ENCODE data around the gene KSR1.

The KSR1 gene

DNA sequence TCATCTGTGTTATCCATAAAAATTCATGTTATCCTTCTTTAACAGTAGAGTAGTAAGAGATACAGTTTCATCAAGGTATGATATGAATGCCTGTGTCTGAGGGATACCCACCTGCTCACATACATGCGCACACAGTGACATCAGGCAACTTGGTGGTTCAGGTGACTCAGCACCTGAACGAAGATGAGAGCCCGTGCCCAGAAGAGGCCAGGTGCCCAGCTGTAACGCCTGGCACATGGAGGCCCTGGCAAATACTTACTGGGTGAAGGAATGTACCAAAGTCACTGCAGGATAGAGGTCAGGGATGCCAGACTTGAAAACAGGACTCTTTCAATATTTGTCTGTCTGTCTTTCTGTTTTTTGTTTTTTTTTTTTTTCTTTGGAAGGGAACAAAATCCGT, 102.1 kb downstream of the KSR1 start:
- no peak for DNase-seq

DNA sequence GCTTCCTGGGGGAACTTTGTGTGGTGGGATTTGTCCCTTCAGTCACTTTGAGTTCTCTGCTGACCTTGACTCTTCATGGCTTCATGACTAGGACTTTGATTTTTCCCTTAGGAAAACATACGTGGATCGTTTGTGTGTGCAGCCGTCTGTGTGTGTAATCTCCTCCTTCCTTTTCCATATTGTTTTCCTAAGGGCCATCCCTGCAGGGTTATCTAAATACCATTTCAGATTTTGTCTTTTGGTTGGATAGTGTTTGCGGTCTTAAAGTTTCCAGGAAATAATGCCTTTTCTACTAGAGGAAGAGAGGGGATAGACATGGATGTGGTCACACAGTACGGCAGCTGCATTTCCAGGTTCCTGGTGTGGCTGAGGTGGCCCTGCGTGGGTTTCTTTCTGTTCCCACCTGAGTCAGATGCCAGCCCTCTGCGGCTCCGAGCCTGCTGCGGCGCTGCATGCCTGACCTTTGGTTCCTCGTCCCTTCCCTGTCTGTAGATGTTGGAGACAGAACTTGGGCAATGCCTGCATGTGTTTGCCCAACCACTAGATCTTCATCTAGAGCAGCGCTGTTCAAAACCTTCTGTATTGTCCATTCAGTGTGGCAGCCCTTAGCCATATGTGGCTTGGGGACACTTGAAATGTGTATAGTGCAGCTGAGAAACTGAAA, 102.7 kb downstream of the KSR1 start:
- DNase-seq = no peak

DNA sequence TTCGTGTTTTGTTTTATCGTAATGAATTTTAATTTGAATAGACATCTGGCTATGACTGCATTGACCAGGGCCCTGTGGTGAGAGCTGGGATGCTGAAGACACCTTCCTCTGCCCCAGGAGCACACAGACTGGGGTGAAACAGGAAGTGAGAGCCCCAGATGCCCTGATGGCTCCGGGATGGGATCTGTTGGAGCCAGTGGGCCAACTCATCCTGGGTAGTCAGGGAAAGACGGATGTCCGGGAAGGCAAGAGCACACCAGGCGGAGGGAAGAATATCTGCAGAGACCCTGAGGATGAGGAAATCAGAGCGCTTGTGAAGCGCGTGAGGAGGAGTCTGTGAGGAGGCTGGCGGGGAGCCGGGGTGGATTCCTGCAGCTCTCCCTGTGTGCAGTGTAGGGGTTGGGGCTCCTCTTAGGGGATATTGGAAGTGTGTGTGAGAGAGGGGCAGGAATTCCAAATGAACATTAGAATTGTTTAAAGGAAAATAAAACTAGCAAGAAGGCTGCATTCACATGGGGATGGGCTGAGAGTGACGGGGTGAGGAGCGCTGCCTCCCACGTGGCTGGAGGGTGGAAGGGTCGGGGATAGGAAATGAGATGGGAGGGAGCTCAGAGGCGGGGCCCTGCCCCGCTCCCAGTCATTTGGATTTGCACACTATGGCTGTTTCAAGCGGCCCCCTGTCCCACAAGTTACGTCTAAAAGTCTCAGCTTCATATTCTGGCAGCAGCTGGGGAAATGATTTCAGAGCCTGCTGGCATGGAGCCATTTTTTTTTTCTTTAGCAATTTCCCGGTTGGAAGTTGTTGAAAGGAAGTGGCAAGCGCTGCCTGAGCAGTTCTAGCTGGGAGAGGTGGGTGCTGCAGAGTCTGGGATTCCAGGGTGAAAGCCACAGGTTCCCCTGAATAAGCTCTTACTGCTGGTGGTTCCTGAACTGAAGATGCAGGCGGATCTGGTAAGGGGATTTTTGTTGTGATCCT, 103.5 kb downstream of the KSR1 start:
- peak; percentile 37 for DNase-seq

DNA sequence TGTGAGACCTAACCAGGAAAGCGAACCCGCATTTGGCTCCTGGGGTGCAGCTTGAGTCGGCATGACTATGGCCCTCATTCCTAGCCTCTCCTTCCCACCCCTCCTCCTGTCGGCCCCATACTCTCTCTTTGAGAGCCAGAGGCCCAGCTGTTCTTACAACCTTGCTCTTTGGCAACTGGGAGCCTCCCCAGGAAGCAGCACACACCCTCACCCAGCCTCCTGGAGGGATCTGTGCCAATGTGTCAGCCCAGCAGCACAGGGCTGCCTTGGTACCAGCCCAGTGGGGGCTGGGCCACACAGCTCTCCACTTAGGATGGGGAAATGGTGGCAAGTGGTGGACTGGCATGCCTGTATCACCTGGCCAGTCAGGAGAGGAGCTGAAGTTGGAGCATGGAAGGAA, 104.4 kb downstream of the KSR1 start:
- no peak for DNase-seq

DNA sequence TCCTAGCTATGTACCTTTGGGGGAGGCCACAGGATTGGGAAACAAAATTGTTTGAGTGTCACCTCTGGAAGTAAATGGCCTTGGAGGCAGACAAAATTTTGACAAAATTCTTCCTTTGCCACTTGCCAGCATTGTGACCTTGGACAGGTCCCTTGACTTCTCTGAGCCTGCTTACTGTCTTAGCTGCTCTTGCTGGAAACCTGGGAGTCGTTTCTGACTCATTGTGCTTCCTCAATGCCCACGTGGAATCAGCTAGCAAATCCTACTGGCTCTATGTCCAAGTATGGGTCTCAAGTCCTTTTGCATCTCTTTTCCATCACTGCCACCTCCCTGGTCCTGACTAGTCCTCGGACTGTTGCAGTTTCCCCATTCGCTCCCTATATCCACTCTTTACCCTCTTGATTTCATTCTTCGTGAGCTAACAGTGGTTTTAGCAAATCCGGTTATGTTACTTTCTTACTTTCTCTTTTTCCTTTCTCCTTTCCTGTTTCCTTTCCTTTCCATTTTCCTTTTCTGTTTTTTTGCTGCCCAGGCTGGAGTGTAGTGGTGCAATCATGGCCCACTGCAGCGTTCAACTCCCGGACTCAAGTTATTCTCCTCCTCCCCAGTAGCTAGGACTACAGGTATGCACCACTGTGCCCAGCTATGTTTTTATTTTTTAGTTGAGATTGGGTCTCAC, 106.7 kb downstream of the KSR1 start:
- DNase-seq = no peak

DNA sequence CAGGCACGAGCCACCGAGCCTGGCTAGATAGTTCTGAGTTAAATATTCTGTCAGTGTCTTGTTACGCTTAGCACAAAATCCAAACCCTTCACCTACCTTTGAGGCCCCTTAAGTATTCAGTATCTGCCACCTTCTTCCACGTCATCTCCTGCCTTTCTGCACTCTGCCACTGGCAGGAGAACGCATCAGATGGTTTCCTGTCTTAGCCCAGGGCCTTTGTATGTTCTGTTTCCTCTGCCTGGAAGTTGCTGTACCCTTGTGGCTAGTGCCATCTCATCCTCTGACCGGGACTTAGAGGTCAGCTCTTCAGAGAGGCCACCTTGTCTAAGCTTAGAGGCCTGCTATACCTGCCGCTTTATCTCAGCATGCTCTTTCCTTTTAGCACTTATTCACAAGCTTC, 107.3 kb downstream of the KSR1 start:
- DNase-seq = no peak

DNA sequence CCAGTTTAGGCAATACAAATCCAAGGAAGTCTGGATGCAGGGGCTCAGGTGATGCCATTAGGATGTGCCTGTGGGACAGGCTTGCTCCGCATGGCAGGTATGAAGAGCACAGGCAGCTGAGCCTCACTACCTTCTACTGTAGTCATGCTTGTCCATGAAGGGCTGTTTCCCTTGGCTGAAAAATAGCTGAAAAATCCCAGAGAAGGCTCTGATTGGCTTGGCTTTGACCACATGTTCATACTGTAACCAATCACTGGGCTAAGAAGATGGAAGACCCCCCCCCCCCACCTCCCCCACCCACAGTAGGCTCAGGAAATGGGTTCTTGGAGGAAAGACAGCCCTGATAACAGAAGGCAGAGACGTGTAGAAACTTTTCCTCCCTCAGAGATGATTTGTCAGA, 108.2 kb downstream of the KSR1 start:
- no peak for DNase-seq

DNA sequence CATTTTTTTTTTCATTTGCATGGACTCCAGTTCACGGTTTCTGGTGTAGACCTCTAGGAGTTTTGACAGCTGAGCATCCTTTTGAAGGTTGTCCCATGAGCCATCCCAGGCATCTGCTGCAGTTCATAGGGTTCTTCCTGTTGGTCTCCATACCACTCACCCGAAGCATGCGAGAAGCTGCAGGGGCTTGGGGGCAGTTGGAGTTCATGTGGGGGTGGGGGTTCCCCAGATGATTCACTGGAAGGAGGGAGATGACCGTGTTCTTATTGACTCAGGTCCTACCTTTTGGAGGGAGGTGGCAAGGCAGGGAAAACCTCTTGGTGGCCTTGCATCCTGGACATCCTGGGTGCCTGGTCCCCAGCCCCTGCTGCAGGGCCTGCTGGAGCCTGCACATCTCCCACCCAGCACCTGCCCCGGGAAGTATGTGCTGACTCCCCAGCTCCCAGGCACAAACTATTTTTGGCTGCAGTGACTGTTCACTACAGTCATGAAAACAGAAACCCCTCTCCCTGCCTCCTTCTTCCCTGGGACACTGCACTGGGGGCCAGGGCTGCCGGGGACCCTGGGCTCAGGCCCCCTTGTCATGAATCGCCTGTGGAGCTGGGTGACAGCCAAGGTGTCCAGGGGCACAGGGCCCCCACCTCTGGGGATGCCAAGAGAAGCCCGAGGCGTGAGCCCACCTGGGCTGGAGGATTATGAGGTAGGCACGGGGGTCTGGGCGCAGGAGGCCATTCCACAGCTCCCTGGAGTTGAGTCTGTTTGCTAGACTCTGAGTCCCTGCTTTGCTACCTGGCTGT, 109.8 kb downstream of the KSR1 start:
- DNase-seq = no peak

DNA sequence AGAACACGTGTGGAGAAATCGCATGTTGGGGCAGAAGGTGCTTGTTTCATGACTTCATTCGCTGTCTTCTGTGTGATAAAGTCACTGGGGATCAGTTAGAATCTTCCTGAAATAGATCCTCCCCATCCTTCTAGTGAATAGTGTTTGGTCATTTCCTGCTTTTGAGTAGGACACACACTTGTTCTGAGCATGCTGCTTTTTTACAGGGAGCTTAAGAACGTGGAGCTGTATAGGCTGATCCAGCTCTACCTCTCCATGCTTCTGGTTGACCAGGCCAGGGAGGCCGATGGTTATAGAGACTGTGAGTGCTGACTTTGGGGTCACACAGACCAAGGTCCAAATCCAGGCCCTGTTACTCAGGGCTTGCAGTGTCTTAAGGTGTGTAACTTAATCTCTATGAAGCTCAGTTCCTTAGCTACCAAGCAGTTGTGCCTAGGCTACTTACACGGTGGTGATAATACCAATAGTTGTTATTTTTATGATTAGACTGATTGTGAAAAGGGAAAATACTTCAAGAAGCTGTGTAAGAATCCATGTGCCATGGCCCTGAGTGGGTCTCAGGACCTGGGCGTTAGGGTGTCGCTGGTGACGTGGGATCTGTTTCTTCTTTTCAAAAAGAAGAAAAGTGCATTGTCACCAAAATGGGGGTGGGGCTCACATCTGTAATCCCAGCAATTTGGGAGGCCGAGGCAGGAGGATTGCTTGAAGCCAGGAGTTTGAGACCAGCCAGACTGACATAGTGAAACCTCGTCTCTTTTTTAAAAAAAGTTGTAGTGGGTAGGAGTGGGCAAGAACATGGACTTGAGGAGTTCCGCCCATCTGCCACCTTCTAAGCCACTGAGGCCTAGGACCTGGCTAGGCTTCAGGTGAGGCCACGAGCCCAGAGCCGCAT, 110.7 kb downstream of the KSR1 start:
- no peak for DNase-seq

DNA sequence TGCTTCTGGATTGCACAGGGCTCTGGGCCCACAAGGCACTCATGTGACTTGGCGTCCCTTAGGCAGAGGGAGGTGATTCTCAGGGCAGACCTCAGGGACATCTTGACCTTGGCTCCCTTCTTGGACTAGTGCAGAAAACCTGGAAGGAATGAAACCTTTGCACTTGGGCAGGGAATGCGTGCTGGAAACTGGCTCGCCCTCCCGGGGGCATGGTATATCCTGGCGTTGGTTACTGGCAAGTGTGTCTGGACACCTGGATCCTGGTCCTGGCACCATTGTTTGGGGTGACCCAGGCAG, 111.3 kb downstream of the KSR1 start:
- no peak for DNase-seq

DNA sequence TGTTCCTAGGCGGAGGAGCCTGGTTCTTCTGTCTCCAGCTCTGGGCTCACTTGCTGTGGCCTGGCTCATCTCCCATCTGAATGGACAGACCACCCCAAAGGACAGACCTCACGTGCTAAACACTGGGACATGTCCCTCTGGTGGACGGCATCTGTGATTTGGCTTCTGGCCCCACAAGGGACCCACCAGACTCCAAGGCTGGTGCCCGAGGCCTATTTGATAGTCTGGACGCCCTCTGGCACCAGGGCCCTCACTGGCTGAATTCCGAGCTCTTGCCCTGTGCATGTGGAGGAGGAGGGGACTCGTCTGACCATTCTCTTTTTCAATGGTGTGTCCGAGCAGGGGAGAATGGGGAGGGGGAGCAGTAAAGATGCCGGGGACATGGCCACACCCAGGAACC, 112.0 kb downstream of the KSR1 start:
- no peak for DNase-seq

DNA sequence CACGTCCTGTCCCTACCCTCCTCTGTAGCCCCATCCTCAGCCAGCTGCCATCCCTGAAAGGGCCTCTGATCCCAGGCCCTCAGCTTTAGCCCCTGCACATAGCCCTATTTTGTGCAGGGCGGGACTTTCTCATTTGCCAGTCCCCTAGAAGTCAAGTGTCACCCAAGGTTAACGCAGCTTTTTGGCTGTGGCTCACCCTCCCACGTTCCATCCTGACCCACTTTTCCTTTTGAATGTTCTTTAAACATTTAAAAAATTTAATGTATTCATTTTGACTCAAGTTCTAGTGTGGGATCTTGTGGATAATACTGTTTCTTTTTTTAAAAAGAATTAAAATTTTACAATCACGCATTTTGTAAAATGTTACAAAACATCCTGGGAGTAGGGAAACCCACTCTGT, 112.6 kb downstream of the KSR1 start:
- DNase-seq = no peak

DNA sequence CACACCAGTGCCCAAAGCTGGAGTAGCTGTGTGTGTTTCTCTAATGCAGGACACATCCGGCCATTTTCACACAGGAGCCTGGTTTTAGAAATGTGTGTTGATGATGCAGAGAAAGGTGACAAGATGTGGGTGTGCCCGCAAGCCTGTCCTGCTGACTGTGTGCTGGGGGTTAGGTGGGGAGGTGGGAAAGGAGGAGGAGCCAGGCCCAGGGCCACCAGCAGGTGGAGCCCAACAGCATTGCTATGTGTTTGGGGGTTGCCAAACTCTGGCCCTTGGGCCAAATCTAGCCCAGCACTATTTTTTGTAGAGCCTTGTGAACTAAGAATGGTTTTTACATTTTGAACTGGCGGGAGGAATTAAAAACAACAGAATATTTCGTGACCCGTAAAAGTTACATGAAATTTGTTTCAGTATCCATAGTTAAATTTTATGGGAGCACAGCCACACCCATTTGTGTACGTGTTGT, 113.0 kb downstream of the KSR1 start:
- DNase-seq = no peak

DNA sequence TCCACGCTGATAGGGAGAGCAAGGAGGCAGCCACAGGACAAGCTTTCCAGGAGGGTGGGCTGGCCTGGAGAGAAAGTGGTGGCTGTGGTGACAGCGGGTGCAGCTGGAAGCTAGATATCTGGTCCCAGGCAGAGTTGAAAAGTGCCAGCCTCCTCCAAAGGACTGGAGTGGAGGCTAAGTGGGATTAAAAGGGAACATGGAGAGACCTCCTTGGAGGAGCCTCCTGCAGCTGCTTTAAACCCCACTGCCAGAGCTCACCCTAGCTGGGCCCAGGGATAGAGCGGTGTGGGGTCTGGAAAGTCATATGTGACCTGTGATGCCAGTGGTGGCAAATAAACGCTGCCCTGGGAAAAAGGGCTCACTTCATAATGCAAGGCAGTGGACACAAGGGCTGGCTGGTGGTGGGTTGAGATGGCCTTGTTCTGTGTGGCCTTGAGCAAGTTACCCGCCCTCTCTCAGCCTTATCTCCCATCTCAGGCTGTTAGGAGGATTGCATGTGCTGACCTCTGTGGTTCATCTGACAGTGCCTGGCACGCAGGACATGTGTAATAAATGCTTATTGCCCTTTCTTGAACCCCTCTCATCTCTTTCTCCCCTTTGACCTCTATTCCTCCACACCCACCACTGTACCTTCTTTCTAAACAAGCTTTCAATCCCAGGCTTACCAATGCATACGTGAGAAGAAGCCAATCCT, 113.8 kb downstream of the KSR1 start:
- DNase-seq = no peak

DNA sequence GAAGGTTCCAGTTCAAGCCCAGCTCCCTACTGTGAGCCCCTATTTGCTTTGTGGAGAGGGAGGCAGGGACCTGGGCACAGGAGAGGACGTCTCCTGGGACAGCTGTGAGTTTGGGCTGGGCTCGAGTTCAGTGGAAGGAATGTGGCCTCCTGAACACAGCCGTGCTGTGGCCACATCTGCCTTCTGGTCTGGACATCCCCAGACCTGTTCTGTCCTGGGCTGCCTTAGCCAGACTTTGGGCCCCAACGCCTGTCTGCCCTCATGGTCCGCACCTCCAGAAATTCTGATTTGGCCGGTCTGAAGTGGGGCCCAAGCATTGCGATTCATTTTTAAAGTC, 114.3 kb downstream of the KSR1 start:
- DNase-seq = no peak

DNA sequence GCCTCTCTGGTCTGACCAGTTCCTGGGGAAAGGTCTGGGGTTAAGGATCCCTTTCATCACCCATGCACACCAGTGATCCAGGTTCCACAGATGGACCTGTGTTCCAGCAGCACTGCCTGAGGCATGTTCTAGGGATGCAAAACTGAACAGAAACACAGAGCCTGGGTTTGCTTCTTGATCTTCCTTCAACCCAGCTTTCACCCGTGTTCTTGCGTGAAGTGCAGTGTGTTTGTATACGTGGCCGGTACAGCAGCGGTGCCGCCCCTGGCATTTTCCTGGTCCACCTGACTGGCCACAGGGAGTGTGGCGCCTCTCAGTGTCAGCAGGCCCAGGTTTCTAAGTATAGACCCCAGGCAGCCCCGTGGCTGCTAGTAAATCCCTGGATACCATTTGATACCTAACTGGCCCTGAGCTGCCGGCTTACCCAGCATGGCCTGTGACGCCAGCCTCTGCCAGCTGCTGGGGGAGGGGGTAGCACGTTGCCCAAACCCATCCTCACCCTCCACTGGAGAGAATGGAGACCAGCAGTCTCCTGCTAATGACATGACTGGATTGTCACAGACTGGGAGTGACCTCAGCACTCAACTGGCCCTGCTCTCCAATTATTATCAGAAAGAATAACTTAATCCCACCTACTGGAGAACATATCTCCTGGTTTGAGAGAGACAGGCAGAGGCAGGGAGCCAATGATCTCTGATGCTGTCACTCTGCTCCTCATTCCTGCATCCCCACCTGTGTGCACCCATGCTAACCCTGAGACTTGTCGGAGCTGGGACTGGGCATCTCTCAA, 115.5 kb downstream of the KSR1 start:
- no peak for DNase-seq

DNA sequence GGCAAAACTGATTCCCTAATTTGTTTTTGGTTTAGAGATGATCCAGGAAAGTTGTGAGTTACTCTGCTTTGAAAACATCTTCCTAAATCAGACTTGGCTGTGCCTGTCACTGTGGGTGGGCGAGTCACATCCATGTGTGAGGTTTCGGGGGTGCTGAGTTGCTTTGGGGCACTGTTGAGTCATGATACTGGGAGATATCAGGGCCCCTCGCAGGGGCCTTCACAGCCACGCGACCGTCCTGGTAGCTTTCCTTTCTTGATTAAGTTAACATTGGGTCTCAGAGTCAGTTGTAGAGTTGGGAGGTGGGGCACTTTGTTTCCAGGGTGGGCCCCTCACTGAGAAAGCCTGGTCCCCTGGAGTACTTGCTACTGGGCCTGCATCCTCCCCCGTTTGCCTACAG, 116.4 kb downstream of the KSR1 start:
- DNase-seq = no peak

DNA sequence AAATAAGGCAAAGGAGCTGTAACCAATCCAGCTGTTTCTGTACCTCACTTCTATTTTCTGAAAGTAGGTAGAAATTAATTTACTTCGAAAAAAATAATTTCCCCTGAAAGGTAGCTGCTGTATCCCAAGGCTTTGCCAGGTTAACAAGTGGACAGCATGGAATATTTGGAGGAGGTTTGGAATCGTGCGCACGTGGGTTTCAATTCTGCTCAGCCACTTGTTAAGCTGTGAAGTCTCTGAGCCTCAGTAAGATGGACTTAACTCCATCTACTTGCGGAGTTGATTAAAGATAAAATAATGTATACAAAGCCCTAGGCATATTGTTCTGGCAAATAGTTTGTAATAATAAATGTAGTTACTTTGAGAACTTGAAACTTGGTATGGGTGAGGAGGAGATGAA, 117.3 kb downstream of the KSR1 start:
- no peak for DNase-seq

DNA sequence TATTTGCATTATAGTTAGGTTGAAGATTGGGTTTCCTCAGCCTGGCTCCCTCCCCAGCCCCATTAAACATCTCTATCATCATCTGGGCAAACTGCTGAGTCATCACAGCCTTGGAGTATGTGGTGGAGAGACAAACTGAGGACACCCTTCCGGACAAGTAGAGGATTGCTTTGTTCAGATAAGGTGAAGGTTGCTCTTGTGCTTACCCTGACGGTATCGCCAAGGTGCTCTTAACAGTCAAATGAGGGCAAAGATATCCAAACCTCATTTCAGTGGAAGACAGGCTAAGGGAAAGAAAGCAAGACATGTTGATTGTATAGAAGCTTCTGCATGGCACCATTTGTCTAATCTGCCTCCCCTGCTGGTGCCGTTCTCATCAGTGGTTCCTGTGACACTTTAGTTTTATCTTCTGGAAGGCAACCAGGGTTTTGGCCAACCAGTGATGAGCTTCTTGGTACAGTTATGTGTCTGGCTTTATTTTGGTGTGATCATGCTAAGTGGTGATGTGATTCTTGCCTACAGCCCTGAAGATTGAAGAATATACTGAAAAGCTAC, 117.8 kb downstream of the KSR1 start:
- no peak for DNase-seq
